RWPE2 (cell line): ENCODE data around the gene SIRT4.

Experiments
- ATAC-seq: fragments of 200-7000 bp; cut with Tn5 transposase; 3 replicates; pipeline ENCODE4 v1.9.1; 2021; ENCODE audit warnings: low read depth
- DNase-seq: peaks from one replicate; pipeline ENCODE4 v3.0.0-alpha.2; 2020; ENCODE audit warnings: low spot score
- H3K27ac ChIP-seq: fragments of 450-650 bp; 2 replicates; pipeline ENCODE4 v1.5.1; 2017; ENCODE audit warnings: mild to moderate bottlenecking; ENCODE audit not compliant: poor library complexity, severe bottlenecking
- H3K27me3 ChIP-seq: fragments of 250-450 bp; sonication (Bioruptor Pico); 2 replicates; pipeline ENCODE4 v1.5.1; 2021; ENCODE audit warnings: mild to moderate bottlenecking, moderate library complexity; ENCODE audit not compliant: insufficient read depth, poor library complexity, severe bottlenecking
- H3K36me3 ChIP-seq: fragments of 250-450 bp; sonication (Bioruptor Pico); 2 replicates; pipeline ENCODE4 v1.5.1; 2020; ENCODE audit warnings: low read depth, mild to moderate bottlenecking, moderate library complexity
- H3K4me1 ChIP-seq: fragments of 250-450 bp; sonication (Bioruptor Pico); 2 replicates; pipeline ENCODE4 v1.5.1; 2021; ENCODE audit warnings: mild to moderate bottlenecking, moderate library complexity; ENCODE audit not compliant: insufficient read depth, poor library complexity, severe bottlenecking
- H3K4me3 ChIP-seq: fragments of 250-450 bp; sonication (Bioruptor Pico); 2 replicates; pipeline ENCODE4 v1.5.1; 2021; ENCODE audit warnings: mild to moderate bottlenecking, moderate library complexity; ENCODE audit not compliant: severe bottlenecking
- H3K9me3 ChIP-seq: fragments of 250-450 bp; sonication (Bioruptor Pico); 2 replicates; pipeline ENCODE4 v1.5.1; 2021; ENCODE audit warnings: mild to moderate bottlenecking, moderate library complexity; ENCODE audit not compliant: severe bottlenecking
- CTCF ChIP-seq: fragments of 450-650 bp; IDR thresholded peaks from one replicate; pipeline ENCODE4 v1.5.1; 2017; ENCODE audit warnings: mild to moderate bottlenecking, moderate library complexity; ENCODE audit not compliant: poor library complexity, severe bottlenecking

Gene SIRT4

GRCh38 chr12:120283318-120283717 is 18.8 kb upstream of the SIRT4 start:
- no peak overlapping the region for H3K4me3 ChIP-seq
- no peak overlapping the region for H3K27ac ChIP-seq
- no peaks in the 10 kb centered on the region for H3K36me3 ChIP-seq
- no peak for TF ChIP-seq CTCF
- DNase-seq: no peak
- H3K9me3 ChIP-seq: no peaks in the 10 kb centered on the region
- H3K4me1 ChIP-seq: peaks cover 3% of the 10 kb centered on the region
- no peaks in the 10 kb centered on the region for H3K27me3 ChIP-seq
- ATAC-seq: no peak

GRCh38 chr12:120284381-120284780 is 17.7 kb upstream of the SIRT4 start:
- Histone ChIP-seq H3K36me3 (no peaks in the 10 kb centered on the region), H3K9me3 (no peaks in the 10 kb centered on the region), H3K27ac (no peak overlapping the region), H3K4me1 (peaks cover 3% of the 10 kb centered on the region), H3K4me3 (no peak overlapping the region), H3K27me3 (no peaks in the 10 kb centered on the region)
- no peak for TF ChIP-seq CTCF
- no peak for DNase-seq
- ATAC-seq: no peak; the same call in 2 of the 3 replicates

GRCh38 chr12:120286768-120287490 is 15.2 kb upstream of the SIRT4 start:
- ATAC-seq (0 out of 3 replicates have a peak, but pooled peaks have one; percentile 7), DNase-seq (no peak)
- H3K27me3 ChIP-seq: no peaks in the 10 kb centered on the region
- peaks cover 3% of the 10 kb centered on the region for H3K4me1 ChIP-seq
- no peak for TF ChIP-seq CTCF
- no peak overlapping the region for H3K4me3 ChIP-seq
- peak overlapping the region; percentile 6 for H3K27ac ChIP-seq
- H3K9me3 ChIP-seq: no peaks in the 10 kb centered on the region
- no peaks in the 10 kb centered on the region for H3K36me3 ChIP-seq

GRCh38 chr12:120287491-120287890 is 14.6 kb upstream of the SIRT4 start:
- DNase-seq (no peak), ATAC-seq (no peak)
- peak overlapping the region; percentile 6 for H3K27ac ChIP-seq
- peaks cover 3% of the 10 kb centered on the region for H3K4me1 ChIP-seq
- no peak for TF ChIP-seq CTCF
- no peaks in the 10 kb centered on the region for H3K9me3 ChIP-seq
- H3K27me3 ChIP-seq: no peaks in the 10 kb centered on the region
- no peak overlapping the region for H3K4me3 ChIP-seq
- H3K36me3 ChIP-seq: no peaks in the 10 kb centered on the region

GRCh38 chr12:120290609-120291305 is 11.4 kb upstream of the SIRT4 start:
- Histone ChIP-seq H3K27ac (peak overlapping the region; percentile 93), H3K36me3 (no peaks in the 10 kb centered on the region), H3K27me3 (no peaks in the 10 kb centered on the region), H3K4me1 (peaks cover 8% of the 10 kb centered on the region), H3K9me3 (no peaks in the 10 kb centered on the region), H3K4me3 (peak overlapping the region; percentile 12)
- ATAC-seq (no peak), DNase-seq (no peak)
- no peak for TF ChIP-seq CTCF
